ENCODE data around the gene VSNL1.

VSNL1 gene

GRCh38 chr2:17571681-17572080 is 31.2 kb downstream of the VSNL1 start:
- no peaks in the 10 kb centered on the region for H3K36me3 Mint-ChIP-seq (ENCODE audit: low read depth)
- H3K9me3 Mint-ChIP-seq, result no peaks in the 10 kb centered on the region
- H3K27me3 Mint-ChIP-seq (ENCODE audit: low read depth), result no peaks in the 10 kb centered on the region
- H3K4me1 Mint-ChIP-seq, result peaks cover 9% of the 10 kb centered on the region
- peak overlapping the region in 1 of 3 experiments; percentile 5 for H3K27ac Mint-ChIP-seq
- H3K4me3 Mint-ChIP-seq, result no peak overlapping the region
- TF ChIP-seq CTCF (IDR thresholded peaks at IDR 0.05; ENCODE audit: unreplicated experiment in 3 of 3), result no peak

- H3K27ac Mint-ChIP-seq, result no peak overlapping the region
- no peaks in the 10 kb centered on the region for H3K27me3 Mint-ChIP-seq (ENCODE audit: low read depth)
- no peaks in the 10 kb centered on the region for H3K9me3 Mint-ChIP-seq
- no peak overlapping the region for H3K4me3 Mint-ChIP-seq
- no peaks in the 10 kb centered on the region for H3K36me3 Mint-ChIP-seq (ENCODE audit: low read depth)
- H3K4me1 Mint-ChIP-seq, result peaks cover 9% of the 10 kb centered on the region
- TF ChIP-seq CTCF (IDR thresholded peaks at IDR 0.05; ENCODE audit: unreplicated experiment in 3 of 3), result peak; percentile 24 to 40 (median 37)
Observed at GRCh38 chr2:17573085-17573803, 32.7 kb downstream of the VSNL1 start.

GRCh38 chr2:17573804-17574175 is 33.3 kb downstream of the VSNL1 start:
- no peak overlapping the region for H3K4me3 Mint-ChIP-seq
- H3K9me3 Mint-ChIP-seq, result no peaks in the 10 kb centered on the region
- no peak for TF ChIP-seq CTCF (IDR thresholded peaks at IDR 0.05; ENCODE audit: unreplicated experiment in 3 of 3)
- peaks cover 9% of the 10 kb centered on the region for H3K4me1 Mint-ChIP-seq
- no peaks in the 10 kb centered on the region for H3K27me3 Mint-ChIP-seq (ENCODE audit: low read depth)
- H3K36me3 Mint-ChIP-seq (ENCODE audit: low read depth), result no peaks in the 10 kb centered on the region
- H3K27ac Mint-ChIP-seq, result no peak overlapping the region

GRCh38 chr2:17574406-17575073 is 34.0 kb downstream of the VSNL1 start:
- peaks cover 9% of the 10 kb centered on the region for H3K4me1 Mint-ChIP-seq
- H3K4me3 Mint-ChIP-seq, result no peak overlapping the region
- H3K27me3 Mint-ChIP-seq (ENCODE audit: low read depth), result no peaks in the 10 kb centered on the region
- H3K9me3 Mint-ChIP-seq, result no peaks in the 10 kb centered on the region
- no peak for TF ChIP-seq CTCF (IDR thresholded peaks at IDR 0.05; ENCODE audit: unreplicated experiment in 3 of 3)
- H3K36me3 Mint-ChIP-seq (ENCODE audit: low read depth), result no peaks in the 10 kb centered on the region
- no peak overlapping the region for H3K27ac Mint-ChIP-seq

GRCh38 chr2:17576802-17577201 is 36.3 kb downstream of the VSNL1 start:
- no peak overlapping the region for H3K4me3 Mint-ChIP-seq
- peaks cover 5% of the 10 kb centered on the region for H3K4me1 Mint-ChIP-seq
- no peaks in the 10 kb centered on the region for H3K27me3 Mint-ChIP-seq (ENCODE audit: low read depth)
- no peak for TF ChIP-seq CTCF (IDR thresholded peaks at IDR 0.05; ENCODE audit: unreplicated experiment in 3 of 3)
- H3K9me3 Mint-ChIP-seq, result no peaks in the 10 kb centered on the region
- no peaks in the 10 kb centered on the region for H3K36me3 Mint-ChIP-seq (ENCODE audit: low read depth)
- H3K27ac Mint-ChIP-seq, result no peak overlapping the region

Measured in nephron (organoid).